ENCODE data around the gene MYLK3.

- no peak for TF ChIP-seq CTCF (IDR thresholded peaks at IDR 0.05)
- TF ChIP-seq POLR2A (IDR thresholded peaks at IDR 0.05) = no peak
These were observed 15.6 kb downstream of the MYLK3 start for GRCh38 chr16:46732561-46732960.

Measured in right lobe of liver (tissue), 4 donors.